WTC11 (cell line): Measurements from ENCODE around the gene GRIK2. TPM values are rescaled to one million over a fixed set of nuclear protein-coding genes. Genes with fewer than 3 reads are reported as not detected.

Experiments used
- ATAC-seq: fragments of 200-7000 bp; cut with Tn5 transposase; 2 replicates; pipeline ENCODE4 v1.10.0; 2021; ENCODE audit warnings: mild to moderate bottlenecking, moderate library complexity
- CTCF ChIA-PET: fragments of 300-600 bp; sonication (Branson Sonifier 250); formaldehyde crosslinking; loops from one replicate; lab custom pipeline; 2021; ENCODE audit warnings: antibody characterized with exemption; lab: Charles Lee
- POLR2A ChIA-PET: fragments of 350-600 bp; sonication (Branson Sonifier 250); formaldehyde crosslinking; loops from one replicate; lab custom pipeline; 2021; ENCODE audit warnings: antibody characterized with exemption; lab: Charles Lee
- DNase-seq: peaks from one replicate; pipeline ENCODE4 v3.0.0; 2021; ENCODE audit warnings: low spot score
- H3K27ac Mint-ChIP-seq: 2 replicates; pipeline ENCODE4 v1.8.0; 2021; ENCODE audit warnings: mixed read lengths
- H3K27me3 Mint-ChIP-seq: 2 replicates; pipeline ENCODE4 v1.8.0; 2021; ENCODE audit warnings: low read depth, mild to moderate bottlenecking, moderate library complexity, mixed read lengths
- H3K36me3 Mint-ChIP-seq: 2 replicates; pipeline ENCODE4 v1.8.0; 2021; ENCODE audit warnings: mixed read lengths
- H3K4me1 Mint-ChIP-seq: 2 replicates; pipeline ENCODE4 v1.8.0; 2022; ENCODE audit warnings: mixed read lengths
- H3K4me3 Mint-ChIP-seq: 2 replicates; pipeline ENCODE4 v1.8.0; 2021; ENCODE audit warnings: mild to moderate bottlenecking, moderate library complexity, mixed read lengths
- H3K9me3 Mint-ChIP-seq: 2 replicates; pipeline ENCODE4 v1.8.0; 2021; ENCODE audit warnings: mixed read lengths
- EMX1 ChIP-seq: fragments of 250-450 bp; sonication (Bioruptor Pico); IDR thresholded peaks from 2 replicates; pipeline ENCODE4 v1.8.0; 2021; ENCODE audit warnings: mild to moderate bottlenecking
- ESRRA ChIP-seq: sonication (generic); formaldehyde crosslinking; IDR thresholded peaks from 2 replicates; pipeline ENCODE4 v1.8.1; 2022; ENCODE audit warnings: mild to moderate bottlenecking, missing genetic modification reagents, borderline replicate concordance
- HMGA2 ChIP-seq: fragments of 250-450 bp; sonication (Bioruptor Pico); IDR thresholded peaks from 2 replicates; pipeline ENCODE4 v1.4.0; 2021; ENCODE audit warnings: mild to moderate bottlenecking, moderate library complexity
- NFE2L1 ChIP-seq: sonication (generic); formaldehyde crosslinking; IDR thresholded peaks from 2 replicates; pipeline ENCODE4 v1.8.1; 2023; ENCODE audit warnings: missing genetic modification reagents
- SP1 ChIP-seq: sonication (generic); formaldehyde crosslinking; conservative IDR thresholded peaks from 2 replicates; pipeline ENCODE4 v1.8.1; 2022; ENCODE audit warnings: missing genetic modification reagents
- ZNF121 ChIP-seq: sonication (generic); formaldehyde crosslinking; IDR thresholded peaks from 2 replicates; pipeline ENCODE4 v1.8.0; 2023; ENCODE audit warnings: missing genetic modification reagents
- ZNF671 ChIP-seq: fragments of 250-450 bp; sonication (Bioruptor Pico); IDR thresholded peaks from 2 replicates; pipeline ENCODE4 v1.8.0; 2021; ENCODE audit warnings: mild to moderate bottlenecking
- total RNA-seq: library from RNA; stranded (reverse); gene quantifications from 3 replicates; pipeline ENCODE4 v1.2.3, GENCODE V29; 2021
- TF ChIP-seq, protein P1 (sequence below): sonication (generic); formaldehyde crosslinking; conservative IDR thresholded peaks from 2 replicates; pipeline ENCODE4 v1.8.1; 2022; ENCODE audit warnings: mild to moderate bottlenecking, missing genetic modification reagents
- TF ChIP-seq, protein P2 (sequence below): sonication (generic); formaldehyde crosslinking; IDR thresholded peaks from 2 replicates; pipeline ENCODE4 v1.8.1; 2023; ENCODE audit warnings: mild to moderate bottlenecking, missing genetic modification reagents, borderline replicate concordance
- TF ChIP-seq, protein P3 (sequence below): fragments of 250-450 bp; sonication (Bioruptor Pico); conservative IDR thresholded peaks from 2 replicates; pipeline ENCODE4 v1.9.0; 2021; ENCODE audit warnings: mild to moderate bottlenecking
- TF ChIP-seq, protein P4 (sequence below): sonication (generic); formaldehyde crosslinking; IDR thresholded peaks from 2 replicates; pipeline ENCODE4 v1.8.0; 2023; ENCODE audit warnings: mild to moderate bottlenecking, missing genetic modification reagents
- TF ChIP-seq, protein P5 (sequence below): sonication (generic); formaldehyde crosslinking; IDR thresholded peaks from 2 replicates; pipeline ENCODE4 v1.8.1; 2023; ENCODE audit warnings: mild to moderate bottlenecking, missing genetic modification reagents
- TF ChIP-seq, protein P6 (sequence below): sonication (generic); formaldehyde crosslinking; IDR thresholded peaks from 2 replicates; pipeline ENCODE4 v1.8.0; 2022; ENCODE audit warnings: mild to moderate bottlenecking, missing genetic modification reagents

GRIK2 gene
- total RNA-seq, 1 experiment from 2014 or later, result 2.7 TPM

DNA sequence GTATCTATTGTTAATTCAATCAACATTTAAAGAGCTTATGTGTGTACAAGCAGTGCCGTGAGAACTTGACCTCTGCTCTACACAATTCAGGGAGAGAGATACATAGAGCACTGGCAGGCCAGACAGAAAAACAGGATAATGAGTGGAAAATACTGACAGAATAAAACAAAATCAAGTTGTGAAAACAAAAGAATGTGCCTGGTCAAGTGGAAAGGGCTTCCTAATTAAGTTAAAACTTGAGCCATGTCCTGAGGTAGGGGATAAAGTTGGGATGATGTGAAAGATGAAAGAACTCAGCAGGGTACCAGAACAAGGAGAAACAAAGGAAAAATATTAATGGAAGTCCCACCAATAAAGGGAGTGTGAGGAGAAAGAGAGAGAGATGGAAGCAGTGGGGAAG, 672.8 kb downstream of the GRIK2 start:
- TF ChIP-seq, protein P1, sequence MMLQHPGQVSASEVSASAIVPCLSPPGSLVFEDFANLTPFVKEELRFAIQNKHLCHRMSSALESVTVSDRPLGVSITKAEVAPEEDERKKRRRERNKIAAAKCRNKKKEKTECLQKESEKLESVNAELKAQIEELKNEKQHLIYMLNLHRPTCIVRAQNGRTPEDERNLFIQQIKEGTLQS (CRISPR knock-in tag), result no peak
- TF ChIP-seq HMGA2 (CRISPR knock-in tag), result 0 out of 2 replicates have a peak, but pooled peaks have one; percentile 2
- no peaks in the 10 kb centered on the region for H3K9me3 Mint-ChIP-seq
- POLR2A ChIA-PET, result no interaction called here
- H3K4me1 Mint-ChIP-seq, result peaks cover 3% of the 10 kb centered on the region
- H3K4me3 Mint-ChIP-seq, result no peak overlapping the region
- CTCF ChIA-PET, result no interaction called here
- H3K27me3 Mint-ChIP-seq, result no peaks in the 10 kb centered on the region
- no peak for DNase-seq
- no peak overlapping the region for H3K27ac Mint-ChIP-seq
- H3K36me3 Mint-ChIP-seq, result no peaks in the 10 kb centered on the region
- ATAC-seq, result no peak

DNA sequence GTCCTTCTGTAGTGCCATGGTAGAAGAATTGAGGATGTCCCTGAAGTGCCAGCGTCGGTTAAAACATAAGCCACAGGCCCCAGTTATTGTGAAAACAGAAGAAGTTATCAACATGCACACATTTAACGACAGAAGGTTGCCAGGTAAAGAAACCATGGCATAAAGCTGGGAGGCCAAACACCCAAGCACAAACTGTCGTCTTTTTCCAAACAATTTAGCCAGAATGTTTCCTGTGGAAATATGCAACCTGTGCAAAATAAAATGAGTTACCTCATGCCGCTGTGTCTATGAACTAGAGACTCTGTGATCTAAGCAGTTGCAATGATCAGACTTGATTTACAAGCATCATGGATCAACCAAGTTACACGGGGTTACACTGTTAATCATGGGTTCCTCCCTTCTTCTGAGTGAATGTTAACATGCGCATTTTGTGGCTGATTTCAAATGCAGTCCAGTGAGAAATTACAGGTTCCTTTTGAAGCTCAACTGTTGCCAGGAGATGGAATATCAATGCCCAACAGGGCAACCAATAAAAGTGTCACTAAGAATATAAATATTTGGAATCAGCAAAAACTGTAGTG, 674.9 kb downstream of the GRIK2 start:
- DNase-seq, result no peak
- H3K27me3 Mint-ChIP-seq, result no peaks in the 10 kb centered on the region
- H3K9me3 Mint-ChIP-seq, result no peaks in the 10 kb centered on the region
- no peak overlapping the region for H3K27ac Mint-ChIP-seq
- ATAC-seq, result no peak
- H3K4me1 Mint-ChIP-seq, result peaks cover 3% of the 10 kb centered on the region
- TF ChIP-seq ZNF121 (CRISPR knock-in tag), result no peak
- TF ChIP-seq, protein P2, sequence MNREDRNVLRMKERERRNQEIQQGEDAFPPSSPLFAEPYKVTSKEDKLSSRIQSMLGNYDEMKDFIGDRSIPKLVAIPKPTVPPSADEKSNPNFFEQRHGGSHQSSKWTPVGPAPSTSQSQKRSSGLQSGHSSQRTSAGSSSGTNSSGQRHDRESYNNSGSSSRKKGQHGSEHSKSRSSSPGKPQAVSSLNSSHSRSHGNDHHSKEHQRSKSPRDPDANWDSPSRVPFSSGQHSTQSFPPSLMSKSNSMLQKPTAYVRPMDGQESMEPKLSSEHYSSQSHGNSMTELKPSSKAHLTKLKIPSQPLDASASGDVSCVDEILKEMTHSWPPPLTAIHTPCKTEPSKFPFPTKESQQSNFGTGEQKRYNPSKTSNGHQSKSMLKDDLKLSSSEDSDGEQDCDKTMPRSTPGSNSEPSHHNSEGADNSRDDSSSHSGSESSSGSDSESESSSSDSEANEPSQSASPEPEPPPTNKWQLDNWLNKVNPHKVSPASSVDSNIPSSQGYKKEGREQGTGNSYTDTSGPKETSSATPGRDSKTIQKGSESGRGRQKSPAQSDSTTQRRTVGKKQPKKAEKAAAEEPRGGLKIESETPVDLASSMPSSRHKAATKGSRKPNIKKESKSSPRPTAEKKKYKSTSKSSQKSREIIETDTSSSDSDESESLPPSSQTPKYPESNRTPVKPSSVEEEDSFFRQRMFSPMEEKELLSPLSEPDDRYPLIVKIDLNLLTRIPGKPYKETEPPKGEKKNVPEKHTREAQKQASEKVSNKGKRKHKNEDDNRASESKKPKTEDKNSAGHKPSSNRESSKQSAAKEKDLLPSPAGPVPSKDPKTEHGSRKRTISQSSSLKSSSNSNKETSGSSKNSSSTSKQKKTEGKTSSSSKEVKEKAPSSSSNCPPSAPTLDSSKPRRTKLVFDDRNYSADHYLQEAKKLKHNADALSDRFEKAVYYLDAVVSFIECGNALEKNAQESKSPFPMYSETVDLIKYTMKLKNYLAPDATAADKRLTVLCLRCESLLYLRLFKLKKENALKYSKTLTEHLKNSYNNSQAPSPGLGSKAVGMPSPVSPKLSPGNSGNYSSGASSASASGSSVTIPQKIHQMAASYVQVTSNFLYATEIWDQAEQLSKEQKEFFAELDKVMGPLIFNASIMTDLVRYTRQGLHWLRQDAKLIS (CRISPR knock-in tag), result no peak
- no peak for TF ChIP-seq ZNF671
- TF ChIP-seq, protein P3, sequence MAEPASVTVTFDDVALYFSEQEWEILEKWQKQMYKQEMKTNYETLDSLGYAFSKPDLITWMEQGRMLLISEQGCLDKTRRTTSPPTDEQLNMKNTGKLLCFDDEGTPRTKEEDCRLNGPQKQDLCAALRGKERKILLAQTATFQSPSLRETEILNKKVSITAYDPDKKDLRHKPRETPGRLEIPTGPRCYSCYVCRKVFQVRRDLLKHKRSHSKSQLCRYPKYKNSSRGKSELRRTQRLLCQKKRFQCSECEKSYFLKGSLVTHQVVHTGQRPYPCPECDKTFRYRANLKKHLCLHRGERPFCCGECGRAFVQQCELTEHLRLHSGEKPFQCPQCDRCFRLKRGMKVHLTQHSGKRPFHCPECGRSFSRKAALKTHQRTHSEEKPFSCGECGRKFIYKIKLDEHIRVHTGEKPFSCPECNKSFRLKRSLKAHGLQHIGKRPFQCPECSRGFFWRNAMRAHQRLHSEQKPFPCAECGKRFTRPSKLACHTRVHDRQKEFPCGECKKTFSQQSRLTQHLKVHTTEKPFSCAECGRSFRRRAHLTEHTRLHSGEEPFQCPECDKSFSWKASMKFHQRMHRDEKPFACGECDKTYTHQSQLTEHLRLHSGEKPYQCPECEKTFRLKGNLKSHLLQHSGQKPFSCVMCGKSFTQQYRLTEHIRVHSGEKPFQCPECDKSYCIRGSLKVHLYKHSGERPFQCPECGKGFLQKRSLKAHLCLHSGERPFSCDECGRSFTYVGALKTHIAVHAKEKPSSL (CRISPR knock-in tag), result no peak
- TF ChIP-seq, protein P4, sequence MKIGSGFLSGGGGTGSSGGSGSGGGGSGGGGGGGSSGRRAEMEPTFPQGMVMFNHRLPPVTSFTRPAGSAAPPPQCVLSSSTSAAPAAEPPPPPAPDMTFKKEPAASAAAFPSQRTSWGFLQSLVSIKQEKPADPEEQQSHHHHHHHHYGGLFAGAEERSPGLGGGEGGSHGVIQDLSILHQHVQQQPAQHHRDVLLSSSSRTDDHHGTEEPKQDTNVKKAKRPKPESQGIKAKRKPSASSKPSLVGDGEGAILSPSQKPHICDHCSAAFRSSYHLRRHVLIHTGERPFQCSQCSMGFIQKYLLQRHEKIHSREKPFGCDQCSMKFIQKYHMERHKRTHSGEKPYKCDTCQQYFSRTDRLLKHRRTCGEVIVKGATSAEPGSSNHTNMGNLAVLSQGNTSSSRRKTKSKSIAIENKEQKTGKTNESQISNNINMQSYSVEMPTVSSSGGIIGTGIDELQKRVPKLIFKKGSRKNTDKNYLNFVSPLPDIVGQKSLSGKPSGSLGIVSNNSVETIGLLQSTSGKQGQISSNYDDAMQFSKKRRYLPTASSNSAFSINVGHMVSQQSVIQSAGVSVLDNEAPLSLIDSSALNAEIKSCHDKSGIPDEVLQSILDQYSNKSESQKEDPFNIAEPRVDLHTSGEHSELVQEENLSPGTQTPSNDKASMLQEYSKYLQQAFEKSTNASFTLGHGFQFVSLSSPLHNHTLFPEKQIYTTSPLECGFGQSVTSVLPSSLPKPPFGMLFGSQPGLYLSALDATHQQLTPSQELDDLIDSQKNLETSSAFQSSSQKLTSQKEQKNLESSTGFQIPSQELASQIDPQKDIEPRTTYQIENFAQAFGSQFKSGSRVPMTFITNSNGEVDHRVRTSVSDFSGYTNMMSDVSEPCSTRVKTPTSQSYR, result no peak
- TF ChIP-seq EMX1, result no peak
- no peak for TF ChIP-seq SP1 (CRISPR knock-in tag)
- TF ChIP-seq, protein P5, sequence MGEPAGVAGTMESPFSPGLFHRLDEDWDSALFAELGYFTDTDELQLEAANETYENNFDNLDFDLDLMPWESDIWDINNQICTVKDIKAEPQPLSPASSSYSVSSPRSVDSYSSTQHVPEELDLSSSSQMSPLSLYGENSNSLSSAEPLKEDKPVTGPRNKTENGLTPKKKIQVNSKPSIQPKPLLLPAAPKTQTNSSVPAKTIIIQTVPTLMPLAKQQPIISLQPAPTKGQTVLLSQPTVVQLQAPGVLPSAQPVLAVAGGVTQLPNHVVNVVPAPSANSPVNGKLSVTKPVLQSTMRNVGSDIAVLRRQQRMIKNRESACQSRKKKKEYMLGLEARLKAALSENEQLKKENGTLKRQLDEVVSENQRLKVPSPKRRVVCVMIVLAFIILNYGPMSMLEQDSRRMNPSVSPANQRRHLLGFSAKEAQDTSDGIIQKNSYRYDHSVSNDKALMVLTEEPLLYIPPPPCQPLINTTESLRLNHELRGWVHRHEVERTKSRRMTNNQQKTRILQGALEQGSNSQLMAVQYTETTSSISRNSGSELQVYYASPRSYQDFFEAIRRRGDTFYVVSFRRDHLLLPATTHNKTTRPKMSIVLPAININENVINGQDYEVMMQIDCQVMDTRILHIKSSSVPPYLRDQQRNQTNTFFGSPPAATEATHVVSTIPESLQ (CRISPR knock-in tag), result no peak
- TF ChIP-seq, protein P6, sequence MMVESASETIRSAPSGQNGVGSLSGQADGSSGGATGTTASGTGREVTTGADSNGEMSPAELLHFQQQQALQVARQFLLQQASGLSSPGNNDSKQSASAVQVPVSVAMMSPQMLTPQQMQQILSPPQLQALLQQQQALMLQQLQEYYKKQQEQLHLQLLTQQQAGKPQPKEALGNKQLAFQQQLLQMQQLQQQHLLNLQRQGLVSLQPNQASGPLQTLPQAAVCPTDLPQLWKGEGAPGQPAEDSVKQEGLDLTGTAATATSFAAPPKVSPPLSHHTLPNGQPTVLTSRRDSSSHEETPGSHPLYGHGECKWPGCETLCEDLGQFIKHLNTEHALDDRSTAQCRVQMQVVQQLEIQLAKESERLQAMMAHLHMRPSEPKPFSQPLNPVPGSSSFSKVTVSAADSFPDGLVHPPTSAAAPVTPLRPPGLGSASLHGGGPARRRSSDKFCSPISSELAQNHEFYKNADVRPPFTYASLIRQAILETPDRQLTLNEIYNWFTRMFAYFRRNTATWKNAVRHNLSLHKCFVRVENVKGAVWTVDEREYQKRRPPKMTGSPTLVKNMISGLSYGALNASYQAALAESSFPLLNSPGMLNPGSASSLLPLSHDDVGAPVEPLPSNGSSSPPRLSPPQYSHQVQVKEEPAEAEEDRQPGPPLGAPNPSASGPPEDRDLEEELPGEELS (CRISPR knock-in tag), result no peak
- TF ChIP-seq NFE2L1 (CRISPR knock-in tag), result no peak
- no peak for TF ChIP-seq ESRRA (CRISPR knock-in tag)
- TF ChIP-seq, all 79 proteins: peak for 0
- Mint-ChIP-seq H3K36me3 (no peaks in the 10 kb centered on the region), H3K4me3 (no peak overlapping the region)
- CTCF ChIA-PET, result no interaction called here
- POLR2A ChIA-PET, result no interaction called here
